Measurements from ENCODE around the gene DGKI. TPM values are rescaled to one million over a fixed set of nuclear protein-coding genes. Genes with fewer than 3 reads are reported as not detected.

Gene DGKI
- total RNA-seq, 1 donor = 4.7 TPM

DNA sequence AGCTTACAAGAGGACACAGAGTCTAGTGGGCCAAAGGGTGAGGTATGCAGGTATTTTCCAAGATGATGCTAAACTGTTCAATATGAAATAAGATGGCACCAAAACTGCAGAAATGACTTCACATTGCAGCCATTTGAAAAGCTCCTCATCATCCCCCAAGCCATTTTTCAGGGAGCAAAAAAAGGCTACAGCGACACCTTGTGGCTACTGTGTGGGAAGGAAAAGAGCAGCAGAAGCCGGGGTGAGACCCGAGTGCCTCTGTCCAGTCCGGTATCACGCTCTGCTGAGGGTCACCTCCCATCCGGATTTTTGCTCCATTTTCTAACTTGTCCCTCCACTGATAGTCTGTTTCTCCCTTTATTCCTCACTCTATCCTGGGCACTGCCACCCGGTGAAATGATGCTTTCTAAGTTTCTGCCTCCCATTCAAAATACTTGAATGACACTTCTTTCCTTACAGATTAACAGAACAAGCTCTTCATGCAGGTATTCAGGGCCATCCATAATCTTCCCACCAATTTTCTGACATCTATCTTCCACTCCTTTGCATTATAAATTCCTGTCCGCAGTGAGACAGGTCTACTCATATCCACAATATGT is 220.2 kb downstream of the DGKI start:
- DNase-seq (ENCODE audit: low read depth) = peak; percentile 58
- H3K4me3 ChIP-seq (ENCODE audit: low read depth, low read length) = no peak overlapping the region
- TF ChIP-seq, protein P1, sequence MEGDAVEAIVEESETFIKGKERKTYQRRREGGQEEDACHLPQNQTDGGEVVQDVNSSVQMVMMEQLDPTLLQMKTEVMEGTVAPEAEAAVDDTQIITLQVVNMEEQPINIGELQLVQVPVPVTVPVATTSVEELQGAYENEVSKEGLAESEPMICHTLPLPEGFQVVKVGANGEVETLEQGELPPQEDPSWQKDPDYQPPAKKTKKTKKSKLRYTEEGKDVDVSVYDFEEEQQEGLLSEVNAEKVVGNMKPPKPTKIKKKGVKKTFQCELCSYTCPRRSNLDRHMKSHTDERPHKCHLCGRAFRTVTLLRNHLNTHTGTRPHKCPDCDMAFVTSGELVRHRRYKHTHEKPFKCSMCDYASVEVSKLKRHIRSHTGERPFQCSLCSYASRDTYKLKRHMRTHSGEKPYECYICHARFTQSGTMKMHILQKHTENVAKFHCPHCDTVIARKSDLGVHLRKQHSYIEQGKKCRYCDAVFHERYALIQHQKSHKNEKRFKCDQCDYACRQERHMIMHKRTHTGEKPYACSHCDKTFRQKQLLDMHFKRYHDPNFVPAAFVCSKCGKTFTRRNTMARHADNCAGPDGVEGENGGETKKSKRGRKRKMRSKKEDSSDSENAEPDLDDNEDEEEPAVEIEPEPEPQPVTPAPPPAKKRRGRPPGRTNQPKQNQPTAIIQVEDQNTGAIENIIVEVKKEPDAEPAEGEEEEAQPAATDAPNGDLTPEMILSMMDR (IDR thresholded peaks at IDR 0.05; ENCODE audit: insufficient read depth, low read length) = peak; percentile 75

DNA sequence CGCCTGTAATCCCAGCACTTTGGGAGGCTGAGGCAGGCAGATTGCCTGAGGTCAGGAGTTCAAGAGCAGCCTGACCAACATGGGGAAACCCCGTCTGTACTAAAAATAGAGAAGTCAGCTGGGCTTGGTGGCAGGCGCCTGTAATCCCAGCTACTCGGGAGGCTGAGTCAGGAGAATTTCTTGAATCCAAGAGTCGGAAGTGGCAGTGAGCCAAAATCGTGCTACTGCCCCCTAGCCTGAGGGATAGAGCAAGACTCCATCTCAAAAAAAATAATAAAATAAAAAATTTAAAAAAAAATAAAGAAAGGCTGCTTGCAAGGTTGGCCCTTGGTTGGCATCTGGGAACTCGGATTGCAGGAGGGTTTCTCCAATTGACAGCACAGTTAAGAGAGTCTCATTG is 221.6 kb downstream of the DGKI start:
- DNase-seq (ENCODE audit: low read depth) = no peak
- H3K4me3 ChIP-seq (ENCODE audit: low read depth, low read length) = no peak overlapping the region
- TF ChIP-seq, protein P1 (IDR thresholded peaks at IDR 0.05; ENCODE audit: insufficient read depth, low read length) = no peak

GRCh38 chr7:137619181-137619580 is 227.6 kb downstream of the DGKI start:
- TF ChIP-seq, protein P1 (IDR thresholded peaks at IDR 0.05; ENCODE audit: insufficient read depth, low read length) = no peak
- H3K4me3 ChIP-seq (ENCODE audit: low read depth, low read length) = no peak overlapping the region
- no peak for DNase-seq (ENCODE audit: low read depth)

DNA sequence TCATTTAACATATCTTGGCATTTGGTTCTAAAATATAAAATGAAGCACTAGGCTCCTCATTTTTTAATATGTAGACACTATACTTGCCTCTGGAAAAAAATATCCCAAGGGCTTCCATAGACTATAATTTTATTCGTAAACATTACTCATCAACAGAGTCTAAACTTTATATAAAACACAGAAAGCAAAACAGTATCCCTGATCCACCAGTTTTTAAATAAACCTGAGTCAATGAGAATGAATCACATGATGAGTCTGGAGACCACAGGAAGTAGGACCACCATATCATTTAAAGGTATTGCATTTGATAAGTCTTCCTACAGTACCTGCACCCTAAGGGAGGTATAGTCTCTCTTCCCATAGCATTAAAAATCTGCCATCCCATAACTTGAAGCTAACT is 228.0 kb downstream of the DGKI start:
- TF ChIP-seq, protein P1 (IDR thresholded peaks at IDR 0.05; ENCODE audit: insufficient read depth, low read length) = no peak
- no peak for DNase-seq (ENCODE audit: low read depth)
- H3K4me3 ChIP-seq (ENCODE audit: low read depth, low read length) = no peak overlapping the region

DNA sequence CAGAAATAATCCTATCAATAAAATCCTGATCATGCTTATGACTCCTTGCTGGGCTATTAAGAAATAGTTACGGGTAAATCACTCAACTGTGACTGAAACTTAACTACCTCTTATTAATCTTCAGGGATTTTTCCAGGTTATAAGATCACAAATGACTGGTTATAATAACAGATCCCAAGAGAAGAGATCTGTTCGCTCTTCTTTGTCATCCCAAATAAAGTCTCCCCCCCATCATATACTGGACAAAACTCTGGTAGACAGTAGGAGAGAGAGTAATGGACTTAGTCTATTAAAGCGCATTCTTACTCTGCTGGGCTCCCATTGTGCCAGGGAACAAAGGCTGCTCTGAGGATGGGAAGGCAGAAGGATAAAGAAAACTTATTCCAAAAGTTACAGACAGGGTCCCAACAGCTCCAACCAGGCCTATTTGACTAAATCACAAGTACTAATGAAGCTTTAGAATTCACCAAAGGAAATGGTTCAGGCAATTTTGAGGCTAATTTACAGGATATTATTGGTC is 233.7 kb downstream of the DGKI start:
- TF ChIP-seq, protein P1 (IDR thresholded peaks at IDR 0.05; ENCODE audit: insufficient read depth, low read length) = no peak

DNA sequence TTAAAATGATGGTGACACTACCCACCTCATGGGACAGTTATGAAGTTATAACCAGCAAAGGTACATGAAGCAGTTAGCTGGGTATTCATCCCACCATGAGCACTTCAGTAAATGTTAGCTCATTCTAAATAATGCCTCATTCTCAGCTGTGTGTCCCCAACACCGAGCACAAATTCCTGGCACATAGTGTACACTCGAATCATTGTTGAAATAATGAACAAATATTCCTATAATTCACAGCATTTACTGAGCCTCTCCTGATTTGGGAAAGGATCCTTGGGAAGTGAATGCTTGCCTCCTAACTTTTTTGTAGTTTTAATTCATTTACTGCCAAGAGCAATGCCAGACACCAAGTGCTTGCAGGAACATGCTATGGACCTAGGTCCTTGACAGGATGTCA is 235.2 kb downstream of the DGKI start:
- TF ChIP-seq, protein P1 (IDR thresholded peaks at IDR 0.05; ENCODE audit: insufficient read depth, low read length) = no peak
- no peak for DNase-seq (ENCODE audit: low read depth)
- no peak overlapping the region for H3K4me3 ChIP-seq (ENCODE audit: low read depth, low read length)

More for the DNA sequence above, 233.7 kb downstream of the DGKI start:
- no peak for DNase-seq (ENCODE audit: low read depth)
- H3K4me3 ChIP-seq (ENCODE audit: low read depth, low read length) = no peak overlapping the region

DNA sequence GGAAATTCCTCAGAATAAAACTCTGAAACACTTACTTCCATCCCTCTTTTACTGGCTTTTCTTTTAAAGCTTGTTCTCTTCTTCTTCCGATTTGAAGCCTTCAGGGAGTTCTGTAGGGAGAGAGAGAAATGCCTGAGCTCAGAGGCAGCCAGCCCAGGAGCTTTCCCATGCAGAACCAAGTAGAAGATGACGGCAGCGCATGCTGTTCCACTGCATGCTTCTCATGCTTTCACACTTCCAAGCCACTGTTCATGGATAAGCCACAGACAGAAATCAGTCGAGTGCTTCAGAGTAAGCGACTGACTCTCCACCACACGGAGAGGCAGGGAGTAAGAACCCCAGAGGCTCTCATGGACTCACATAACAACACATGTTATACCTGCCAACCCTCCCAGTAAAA is 237.3 kb downstream of the DGKI start:
- H3K4me3 ChIP-seq (ENCODE audit: low read depth, low read length) = no peak overlapping the region
- TF ChIP-seq, protein P1 (IDR thresholded peaks at IDR 0.05; ENCODE audit: insufficient read depth, low read length) = no peak
- DNase-seq (ENCODE audit: low read depth) = peak; percentile 62

Measured in fibroblast of the aortic adventitia (primary cell).